Natural killer cell (primary cell): ENCODE measurements around the gene MAP4K1. TPM values are rescaled to one million over a fixed set of nuclear protein-coding genes. Genes with fewer than 3 reads are reported as not detected.

Source experiments
- ATAC-seq, 3 donors: fragments of 150-1000 bp in 2 of 3; fragments of 200-7000 bp in 1 of 3; cut with Tn5 transposase; 1 replicate in 1 of 3; 2 replicates in 2 of 3; pipeline ENCODE4 v1.10.0; 2021; ENCODE audit warnings: mild to moderate bottlenecking in 2 of 3, moderate library complexity in 2 of 3
- DNase-seq, 2 donors: peaks; one replicate each; pipeline versions ENCODE4 v3.0.0 to v3.0.0-alpha.2; 2013 to 2021; ENCODE audit warnings: mixed read lengths in 1 of 2
- H3K27ac ChIP-seq: one replicate; pipeline ENCODE4 v1.5.1; 2013; ENCODE audit warnings: mild to moderate bottlenecking, low read length
- H3K27me3 ChIP-seq: one replicate; pipeline ENCODE4 v1.6.1; 2013; ENCODE audit warnings: low read length; ENCODE audit not compliant: control insufficient read depth, insufficient read depth
- H3K36me3 ChIP-seq: one replicate; pipeline ENCODE4 v1.6.1; 2013; ENCODE audit warnings: low read length; ENCODE audit not compliant: control insufficient read depth, insufficient read depth
- H3K4me1 ChIP-seq: one replicate; pipeline ENCODE4 v1.6.1; 2013; ENCODE audit warnings: low read length; ENCODE audit not compliant: control insufficient read depth, insufficient read depth
- H3K4me3 ChIP-seq: one replicate; pipeline ENCODE4 v1.5.1; 2013; ENCODE audit warnings: low read length
- H3K9me3 ChIP-seq: one replicate; pipeline ENCODE4 v1.6.1; 2013; ENCODE audit warnings: low read length; ENCODE audit not compliant: control insufficient read depth, insufficient read depth
- H3K27ac Mint-ChIP-seq, 2 donors: one replicate each; pipeline ENCODE4 v1.8.0; 2022; ENCODE audit warnings: mild to moderate bottlenecking in 2 of 2, mixed read lengths in 2 of 2, moderate library complexity in 1 of 2
- H3K27me3 Mint-ChIP-seq, 2 donors: one replicate each; pipeline ENCODE4 v1.8.0; 2022; ENCODE audit warnings: low read depth in 2 of 2, mixed read lengths in 2 of 2
- H3K36me3 Mint-ChIP-seq: one replicate; pipeline ENCODE4 v1.8.0; 2022; ENCODE audit warnings: mixed read lengths
- H3K4me1 Mint-ChIP-seq, 2 donors: one replicate each; pipeline ENCODE4 v1.8.0; 2022; ENCODE audit warnings: mixed read lengths in 2 of 2
- H3K4me3 Mint-ChIP-seq: one replicate; pipeline ENCODE4 v1.8.0; 2022; ENCODE audit warnings: mild to moderate bottlenecking, moderate library complexity, mixed read lengths
- H3K9me3 Mint-ChIP-seq, 2 donors: one replicate each; pipeline ENCODE4 v1.8.0; 2022; ENCODE audit warnings: mixed read lengths in 2 of 2
- CTCF ChIP-seq: fragments of 200-600 bp; IDR thresholded peaks from one replicate; pipeline ENCODE4 v1.8.0; 2022; ENCODE audit warnings: antibody characterized with exemption
- WGBS: methylation state at CpG from one replicate; pipeline ENCODE4 v1.1.7; 2013; ENCODE audit warnings: missing lambda C conversion rate; ENCODE audit not compliant: insufficient coverage; 5-methylcytosine and 5-hydroxymethylcytosine counted together
- intact Hi-C: fragments of 100-400 bp; cut with micrococcal nuclease; formaldehyde crosslinking; loops from one replicate; pipeline ENCODE4 v1.14.2; 2022
- total RNA-seq, 4 donors: library from RNA; stranded (reverse); fragments of 120-200 nt in 1 of 4; gene quantifications; one replicate each; pipeline versions ENCODE4 v1.2.3 to v1.2.4, GENCODE V29; 2013 to 2022

MAP4K1 gene
- total RNA-seq, 3 donors from 2014 or later (not counting 1 experiment from before 2014, with no cell fraction given): 162 to 201 (median 163) TPM

- no peak overlapping the region for H3K4me3 ChIP-seq
- Mint-ChIP-seq H3K9me3 (no peaks in the 10 kb centered on the region), H3K4me1 (peaks cover 20 to 24% of the 10 kb centered on the region in 2 donors), H3K27me3 (no peaks in the 10 kb centered on the region), H3K36me3 (no peaks in the 10 kb centered on the region), H3K4me3 (no peak overlapping the region), H3K27ac (no peak overlapping the region)
- no peaks in the 10 kb centered on the region for H3K9me3 ChIP-seq
- intact Hi-C loops: no loop called here
- H3K27me3 ChIP-seq: no peaks in the 10 kb centered on the region
- peaks cover 9% of the 10 kb centered on the region for H3K36me3 ChIP-seq
- no peak overlapping the region for H3K27ac ChIP-seq
- peaks cover 30% of the 10 kb centered on the region for H3K4me1 ChIP-seq
- TF ChIP-seq CTCF: no peak
- DNase-seq: no peak
- no peak for ATAC-seq
- 100% methylated on average over 2 of the region's 2 CpGs for WGBS
These were observed 21.9 kb upstream of the MAP4K1 start for GRCh38 chr19:38639679-38640078.

- no peak for TF ChIP-seq CTCF
- peaks cover 31% of the 10 kb centered on the region for H3K4me1 ChIP-seq
- intact Hi-C loops: no loop called here
- H3K4me3 ChIP-seq: no peak overlapping the region
- WGBS: 100% methylated on average over 3 of the region's 3 CpGs
- ATAC-seq (no peak), DNase-seq (no peak)
- H3K27ac Mint-ChIP-seq: no peak overlapping the region
- no peak overlapping the region for H3K4me3 Mint-ChIP-seq
- no peaks in the 10 kb centered on the region for H3K27me3 ChIP-seq
- no peaks in the 10 kb centered on the region for H3K9me3 ChIP-seq
- H3K36me3 ChIP-seq: peaks cover 9% of the 10 kb centered on the region
- H3K4me1 Mint-ChIP-seq: peaks cover 25 to 29% of the 10 kb centered on the region in 2 donors
- no peaks in the 10 kb centered on the region for H3K9me3 Mint-ChIP-seq
- H3K36me3 Mint-ChIP-seq: no peaks in the 10 kb centered on the region
- H3K27ac ChIP-seq: no peak overlapping the region
- no peaks in the 10 kb centered on the region for H3K27me3 Mint-ChIP-seq
These were observed 20.7 kb upstream of the MAP4K1 start for GRCh38 chr19:38638461-38638860.

- Histone ChIP-seq H3K27me3 (no peaks in the 10 kb centered on the region), H3K4me1 (peaks cover 31% of the 10 kb centered on the region), H3K36me3 (peaks cover 21% of the 10 kb centered on the region), H3K9me3 (no peaks in the 10 kb centered on the region), H3K27ac (peak overlapping the region; percentile 67), H3K4me3 (no peak overlapping the region)
- peak; percentile 28 to 40 for DNase-seq
- TF ChIP-seq CTCF: no peak
- H3K4me1 Mint-ChIP-seq: peaks cover 32 to 33% of the 10 kb centered on the region in 2 donors
- H3K27me3 Mint-ChIP-seq: no peaks in the 10 kb centered on the region
- H3K27ac Mint-ChIP-seq: peak overlapping the region; percentile 93 to 97
- ATAC-seq: peak; percentile 45 to 54 (median 45)
- H3K4me3 Mint-ChIP-seq: peak overlapping the region; percentile 37
- WGBS: 74% methylated on average over 14 of the region's 17 CpGs
- intact Hi-C loops: no loop called here
- H3K9me3 Mint-ChIP-seq: no peaks in the 10 kb centered on the region
- no peaks in the 10 kb centered on the region for H3K36me3 Mint-ChIP-seq
These were observed 18.0 kb upstream of the MAP4K1 start for GRCh38 chr19:38635483-38636399.
